Gastroesophageal sphincter (tissue), 3 donors: ENCODE measurements around the gene PDE4B.

Experiments used
- EP300 ChIP-seq: sonication (generic); formaldehyde crosslinking; IDR thresholded peaks from one replicate; pipeline ENCODE4 v1.6.1; 2017; ENCODE audit warnings: antibody characterized with exemption, mild to moderate bottlenecking
- TF ChIP-seq, protein P1 (sequence below), 4 experiments: fragments of 200-600 bp in 2 of 4; fragments of 450-650 bp in 2 of 4; sonication (generic) in 1 of 4; IDR thresholded peaks; one replicate each; pipeline ENCODE4 v1.5.1; 2017 to 2019; ENCODE audit warnings: antibody characterized with exemption in 4 of 4, mild to moderate bottlenecking in 2 of 4, moderate library complexity in 2 of 4

- TF ChIP-seq EP300: no peak
- TF ChIP-seq, protein P1, sequence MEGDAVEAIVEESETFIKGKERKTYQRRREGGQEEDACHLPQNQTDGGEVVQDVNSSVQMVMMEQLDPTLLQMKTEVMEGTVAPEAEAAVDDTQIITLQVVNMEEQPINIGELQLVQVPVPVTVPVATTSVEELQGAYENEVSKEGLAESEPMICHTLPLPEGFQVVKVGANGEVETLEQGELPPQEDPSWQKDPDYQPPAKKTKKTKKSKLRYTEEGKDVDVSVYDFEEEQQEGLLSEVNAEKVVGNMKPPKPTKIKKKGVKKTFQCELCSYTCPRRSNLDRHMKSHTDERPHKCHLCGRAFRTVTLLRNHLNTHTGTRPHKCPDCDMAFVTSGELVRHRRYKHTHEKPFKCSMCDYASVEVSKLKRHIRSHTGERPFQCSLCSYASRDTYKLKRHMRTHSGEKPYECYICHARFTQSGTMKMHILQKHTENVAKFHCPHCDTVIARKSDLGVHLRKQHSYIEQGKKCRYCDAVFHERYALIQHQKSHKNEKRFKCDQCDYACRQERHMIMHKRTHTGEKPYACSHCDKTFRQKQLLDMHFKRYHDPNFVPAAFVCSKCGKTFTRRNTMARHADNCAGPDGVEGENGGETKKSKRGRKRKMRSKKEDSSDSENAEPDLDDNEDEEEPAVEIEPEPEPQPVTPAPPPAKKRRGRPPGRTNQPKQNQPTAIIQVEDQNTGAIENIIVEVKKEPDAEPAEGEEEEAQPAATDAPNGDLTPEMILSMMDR (IDR thresholded peaks at IDR 0.05): no peak
Observed at GRCh38 chr1:66281808-66282207, 489.1 kb downstream of the PDE4B start.
